Gastrocnemius medialis (tissue), 4 donors: ENCODE results near the gene EVX2.

Experiments used
- POLR2A ChIP-seq, 2 donors: fragments of 450-650 bp; IDR thresholded peaks; one replicate each; pipeline ENCODE4 v1.6.1; 2017; ENCODE audit warnings: antibody characterized with exemption in 2 of 2, mild to moderate bottlenecking in 2 of 2, moderate library complexity in 2 of 2
- TF ChIP-seq, protein P1 (sequence below), 5 experiments: fragments of 450-650 bp in 3 of 5; fragments of 200-600 bp in 2 of 5; sonication (generic) in 2 of 5; IDR thresholded peaks in 4 of 5; conservative IDR thresholded peaks in 1 of 5; 1 replicate in 4 of 5; 2 replicates in 1 of 5; pipeline ENCODE4 v1.5.1; 2016 to 2019; ENCODE audit warnings: antibody characterized with exemption in 5 of 5, mild to moderate bottlenecking in 3 of 5, moderate library complexity in 3 of 5

DNA sequence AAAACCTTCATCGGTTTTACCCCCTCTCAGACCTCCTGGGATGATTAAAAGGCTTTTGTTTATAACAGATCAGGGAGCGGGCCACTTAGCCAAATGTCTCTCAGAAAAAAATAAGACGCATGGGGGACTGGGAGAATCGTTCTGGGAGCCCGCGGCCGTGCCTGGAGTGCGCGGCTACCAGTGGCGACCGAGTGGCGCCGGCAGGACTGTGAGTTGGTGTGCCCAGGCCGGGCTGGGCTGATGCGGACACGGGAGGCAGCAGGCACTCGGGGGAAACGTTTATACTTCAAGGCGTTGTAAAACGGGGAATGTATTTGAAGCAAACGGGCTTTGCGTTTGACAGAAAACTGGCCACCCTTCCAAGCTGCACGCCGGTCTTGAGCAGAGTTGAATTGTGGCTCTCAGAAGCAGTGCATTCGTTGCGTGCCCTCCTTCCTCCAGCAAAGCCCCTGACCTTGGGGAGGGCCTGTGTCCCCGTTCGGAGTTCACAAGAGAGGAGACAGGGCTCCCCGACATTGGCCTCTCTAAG lies 28.1 kb upstream of the EVX2 start:
- no peak for TF ChIP-seq POLR2A (IDR thresholded peaks at IDR 0.05)
- TF ChIP-seq, protein P1, sequence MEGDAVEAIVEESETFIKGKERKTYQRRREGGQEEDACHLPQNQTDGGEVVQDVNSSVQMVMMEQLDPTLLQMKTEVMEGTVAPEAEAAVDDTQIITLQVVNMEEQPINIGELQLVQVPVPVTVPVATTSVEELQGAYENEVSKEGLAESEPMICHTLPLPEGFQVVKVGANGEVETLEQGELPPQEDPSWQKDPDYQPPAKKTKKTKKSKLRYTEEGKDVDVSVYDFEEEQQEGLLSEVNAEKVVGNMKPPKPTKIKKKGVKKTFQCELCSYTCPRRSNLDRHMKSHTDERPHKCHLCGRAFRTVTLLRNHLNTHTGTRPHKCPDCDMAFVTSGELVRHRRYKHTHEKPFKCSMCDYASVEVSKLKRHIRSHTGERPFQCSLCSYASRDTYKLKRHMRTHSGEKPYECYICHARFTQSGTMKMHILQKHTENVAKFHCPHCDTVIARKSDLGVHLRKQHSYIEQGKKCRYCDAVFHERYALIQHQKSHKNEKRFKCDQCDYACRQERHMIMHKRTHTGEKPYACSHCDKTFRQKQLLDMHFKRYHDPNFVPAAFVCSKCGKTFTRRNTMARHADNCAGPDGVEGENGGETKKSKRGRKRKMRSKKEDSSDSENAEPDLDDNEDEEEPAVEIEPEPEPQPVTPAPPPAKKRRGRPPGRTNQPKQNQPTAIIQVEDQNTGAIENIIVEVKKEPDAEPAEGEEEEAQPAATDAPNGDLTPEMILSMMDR (IDR thresholded peaks at IDR 0.05 in 4 of 5, conservative IDR thresholded peaks at IDR 0.05 in 1 of 5) = no peak
